Spleen (tissue), 11 donors: ENCODE data around the gene CLASP1. TPM values are rescaled to one million over a fixed set of nuclear protein-coding genes. Genes with fewer than 3 reads are reported as not detected.

Experiments
- DNase-seq: peaks from one replicate; pipeline ENCODE4 v3.0.0-alpha.2; 2020
- H3K27ac ChIP-seq, 8 donors: fragments of 200-600 bp; sonication (generic) in 7 of 8; 1 replicate in 4 of 8; 2 replicates in 4 of 8; pipeline versions ENCODE4 v1.5.0 to v1.8.0; 2016 to 2021; ENCODE audit warnings: inconsistent platforms in 4 of 8, mild to moderate bottlenecking in 4 of 8, moderate library complexity in 1 of 8
- H3K27me3 ChIP-seq, 7 donors: fragments of 200-600 bp; sonication (generic) in 6 of 7; replicated peaks in 1 of 7; 1 replicate in 4 of 7; 2 replicates in 3 of 7; pipeline versions ENCODE4 v1.5.0 to v1.8.0; 2016 to 2021; ENCODE audit warnings: inconsistent platforms in 3 of 7, mild to moderate bottlenecking in 1 of 7
- H3K36me3 ChIP-seq, 6 donors: fragments of 200-600 bp; sonication (generic) in 5 of 6; 1 replicate in 4 of 6; 2 replicates in 2 of 6; pipeline versions ENCODE4 v1.5.0 to v1.8.0; 2016 to 2021; ENCODE audit warnings: inconsistent platforms in 2 of 6
- H3K4me1 ChIP-seq, 6 donors: fragments of 200-600 bp; sonication (generic) in 5 of 6; 1 replicate in 3 of 6; 2 replicates in 3 of 6; pipeline versions ENCODE4 v1.5.0 to v1.8.0; 2016 to 2021; ENCODE audit warnings: inconsistent platforms in 3 of 6
- H3K4me3 ChIP-seq, 8 donors: fragments of 200-600 bp; sonication (generic) in 7 of 8; 1 replicate in 4 of 8; 2 replicates in 4 of 8; pipeline versions ENCODE4 v1.5.0 to v1.8.0; 2016 to 2021; ENCODE audit warnings: inconsistent platforms in 4 of 8, mild to moderate bottlenecking in 4 of 8, moderate library complexity in 2 of 8
- H3K9me3 ChIP-seq, 8 donors: fragments of 200-600 bp; sonication (generic) in 7 of 8; 1 replicate in 4 of 8; 2 replicates in 4 of 8; pipeline versions ENCODE4 v1.5.0 to v1.8.0; 2016 to 2021; ENCODE audit warnings: inconsistent platforms in 4 of 8
- POLR2A ChIP-seq, 3 donors: fragments of 450-650 bp; IDR thresholded peaks; one replicate each; pipeline ENCODE4 v1.5.1; 2017; ENCODE audit warnings: antibody characterized with exemption in 3 of 3, mild to moderate bottlenecking in 1 of 3
- POLR2AphosphoS5 ChIP-seq, 3 donors: sonication (generic); formaldehyde crosslinking; IDR thresholded peaks; one replicate each; pipeline ENCODE4 v1.5.1; 2017; ENCODE audit warnings: antibody characterized with exemption in 3 of 3
- WGBS, 5 donors: extraction: QIAGEN DNeasy Blood & Tissue Kit in 3 of 5; methylation state at CpG; one replicate each; pipeline versions ENCODE4 v1.1.5 to v1.1.7; 2013 to 2018; 5-methylcytosine and 5-hydroxymethylcytosine counted together
- intact Hi-C: fragments of 100-400 bp; cut with DNase I; formaldehyde crosslinking; loops from one replicate; pipeline ENCODE4 v1.15.0; 2023; ENCODE audit warnings: low total_unique reads
- polyA plus RNA-seq, 3 donors: library from polyadenylated mRNA; stranded (reverse); fragments of 200-250 nt; gene quantifications; one replicate each; pipeline ENCODE4 v1.2.1, GENCODE V29; 2013
- total RNA-seq, 7 donors: library from RNA; depleted of rRNA in 3 of 7; stranded (reverse); fragments of >200 nt in 3 of 7; fragmentation: NEBNext Ultra II Directional in 4 of 7; extraction: Animal tissue kit (Norgen Biotek cat#: 25700) in 4 of 7; gene quantifications; one replicate each; pipeline versions ENCODE4 v1.1.0 to v1.2.1, GENCODE V29; 2016 to 2021
- TF ChIP-seq, protein P1 (sequence below), 11 experiments: fragments of 200-600 bp in 7 of 11; fragments of 450-650 bp in 4 of 11; sonication (generic) in 4 of 11; IDR thresholded peaks in 8 of 11; conservative IDR thresholded peaks in 3 of 11; 1 replicate in 7 of 11; 2 replicates in 4 of 11; pipeline versions ENCODE4 v1.4.0 to v1.8.0; 2016 to 2021; ENCODE audit warnings: antibody characterized with exemption in 11 of 11, inconsistent platforms in 4 of 11, mild to moderate bottlenecking in 1 of 11
- donor health status: healthy with polysubstance abuse.
- donor health status: DM: no; HTN: no; CAD: no; lungs with moderate emphysema.
- donor health status: DM: no; HTN: no; CAD: no.
- donor health status: Bipolar disorder and iron deficiency.
- donor health status: healthy.
- donor health status: DM: no; HTN: no; CAD: no.
- donor health status: DM: yes; HTN: yes; CAD: no.

Gene CLASP1
- total and polyA plus RNA-seq, 10 donors, result 4.0 to 103 (median 71.7) TPM

DNA sequence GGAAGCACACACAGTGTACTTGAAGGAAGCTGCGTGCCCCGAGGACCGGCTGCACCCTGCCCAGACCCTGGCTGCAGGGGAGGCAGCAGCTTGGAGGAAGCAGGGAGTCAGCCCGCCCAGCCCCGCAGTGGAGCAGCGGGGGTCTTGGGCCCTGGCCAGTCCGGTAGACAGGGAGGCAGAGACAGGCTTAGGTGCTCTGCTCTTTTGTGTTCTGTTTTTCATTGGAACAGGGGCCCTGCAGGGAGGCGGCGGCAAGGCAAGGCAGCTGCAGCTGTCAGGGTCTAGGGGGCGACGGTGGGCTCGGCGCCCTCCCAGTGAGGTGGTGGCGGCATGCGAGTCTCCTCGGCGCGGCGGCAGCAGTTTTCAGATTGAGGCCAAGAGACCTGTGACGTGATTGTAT lies 311.0 kb downstream of the CLASP1 start:
- Histone ChIP-seq H3K4me3 (no peak overlapping the region), H3K9me3 (no peaks in the 10 kb centered on the region), H3K36me3 (peaks cover 0 to 67% (median 42%) of the 10 kb centered on the region in 6 donors), H3K27ac (no peak overlapping the region), H3K27me3 (no peaks in the 10 kb centered on the region), H3K4me1 (no peaks in the 10 kb centered on the region)
- 89 to 96% (median 92%) methylated on average over 14 to 20 of the region's 20 CpGs for WGBS, 5 donors
- intact Hi-C loops, result no loop called here
- peak; percentile 75 for DNase-seq
- TF ChIP-seq, protein P1, sequence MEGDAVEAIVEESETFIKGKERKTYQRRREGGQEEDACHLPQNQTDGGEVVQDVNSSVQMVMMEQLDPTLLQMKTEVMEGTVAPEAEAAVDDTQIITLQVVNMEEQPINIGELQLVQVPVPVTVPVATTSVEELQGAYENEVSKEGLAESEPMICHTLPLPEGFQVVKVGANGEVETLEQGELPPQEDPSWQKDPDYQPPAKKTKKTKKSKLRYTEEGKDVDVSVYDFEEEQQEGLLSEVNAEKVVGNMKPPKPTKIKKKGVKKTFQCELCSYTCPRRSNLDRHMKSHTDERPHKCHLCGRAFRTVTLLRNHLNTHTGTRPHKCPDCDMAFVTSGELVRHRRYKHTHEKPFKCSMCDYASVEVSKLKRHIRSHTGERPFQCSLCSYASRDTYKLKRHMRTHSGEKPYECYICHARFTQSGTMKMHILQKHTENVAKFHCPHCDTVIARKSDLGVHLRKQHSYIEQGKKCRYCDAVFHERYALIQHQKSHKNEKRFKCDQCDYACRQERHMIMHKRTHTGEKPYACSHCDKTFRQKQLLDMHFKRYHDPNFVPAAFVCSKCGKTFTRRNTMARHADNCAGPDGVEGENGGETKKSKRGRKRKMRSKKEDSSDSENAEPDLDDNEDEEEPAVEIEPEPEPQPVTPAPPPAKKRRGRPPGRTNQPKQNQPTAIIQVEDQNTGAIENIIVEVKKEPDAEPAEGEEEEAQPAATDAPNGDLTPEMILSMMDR (IDR thresholded peaks at IDR 0.05 in 8 of 11, conservative IDR thresholded peaks at IDR 0.05 in 3 of 11), result no peak
- TF ChIP-seq POLR2AphosphoS5 (IDR thresholded peaks at IDR 0.05), result peak; percentile 22 to 70 (median 22)

DNA sequence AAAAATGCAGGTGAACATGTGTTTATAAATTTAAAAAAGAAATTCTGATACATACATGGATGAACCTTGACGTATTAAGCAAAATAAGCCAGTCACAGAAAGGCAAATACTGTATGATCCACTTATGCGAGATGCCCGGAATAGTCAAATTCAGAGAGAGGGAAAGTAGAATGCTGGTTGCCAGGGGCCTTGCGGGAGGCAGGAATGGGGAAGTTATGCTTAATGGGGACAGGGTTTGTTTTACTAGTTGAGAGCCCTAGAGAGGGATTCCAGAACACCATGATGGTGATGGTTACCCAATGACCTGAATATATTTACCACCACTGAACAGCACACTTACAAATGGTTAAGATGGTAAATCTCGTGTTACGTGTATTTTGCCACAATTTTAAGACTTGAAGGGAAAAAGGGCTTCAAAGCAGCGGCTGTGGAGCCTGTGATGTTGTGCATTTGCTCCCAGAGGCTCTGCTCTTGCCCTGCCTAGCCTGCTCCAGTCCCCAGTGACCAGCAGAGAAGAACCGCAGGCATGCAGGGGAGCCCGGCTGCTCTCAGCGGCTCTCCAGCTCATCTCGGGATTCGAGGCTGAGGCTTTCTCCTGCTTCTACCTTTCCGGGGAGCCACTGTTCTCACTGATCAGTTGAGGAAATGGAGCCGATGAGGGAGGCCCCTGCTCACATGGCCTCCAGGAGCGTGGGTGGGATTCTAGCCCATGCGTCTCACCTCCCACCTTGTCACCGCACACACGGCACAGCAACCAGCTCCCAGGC lies 312.6 kb downstream of the CLASP1 start:
- TF ChIP-seq, protein P1 (IDR thresholded peaks at IDR 0.05 in 8 of 11, conservative IDR thresholded peaks at IDR 0.05 in 3 of 11), result no peak
- TF ChIP-seq POLR2A (IDR thresholded peaks at IDR 0.05) (no peak), POLR2AphosphoS5 (IDR thresholded peaks at IDR 0.05) (peak in 1 of 3 donors; percentile 52)
- H3K9me3 ChIP-seq, result no peaks in the 10 kb centered on the region
- H3K36me3 ChIP-seq, result peaks cover 0 to 51% (median 29%) of the 10 kb centered on the region in 6 donors
- H3K27me3 ChIP-seq, result no peaks in the 10 kb centered on the region
- DNase-seq, result no peak
- no peak overlapping the region for H3K27ac ChIP-seq
- intact Hi-C loops, result no loop called here
- no peak overlapping the region for H3K4me3 ChIP-seq
- no peaks in the 10 kb centered on the region for H3K4me1 ChIP-seq
- WGBS, 5 donors, result 86 to 95% (median 94%) methylated on average over 16 to 18 of the region's 18 CpGs

DNA sequence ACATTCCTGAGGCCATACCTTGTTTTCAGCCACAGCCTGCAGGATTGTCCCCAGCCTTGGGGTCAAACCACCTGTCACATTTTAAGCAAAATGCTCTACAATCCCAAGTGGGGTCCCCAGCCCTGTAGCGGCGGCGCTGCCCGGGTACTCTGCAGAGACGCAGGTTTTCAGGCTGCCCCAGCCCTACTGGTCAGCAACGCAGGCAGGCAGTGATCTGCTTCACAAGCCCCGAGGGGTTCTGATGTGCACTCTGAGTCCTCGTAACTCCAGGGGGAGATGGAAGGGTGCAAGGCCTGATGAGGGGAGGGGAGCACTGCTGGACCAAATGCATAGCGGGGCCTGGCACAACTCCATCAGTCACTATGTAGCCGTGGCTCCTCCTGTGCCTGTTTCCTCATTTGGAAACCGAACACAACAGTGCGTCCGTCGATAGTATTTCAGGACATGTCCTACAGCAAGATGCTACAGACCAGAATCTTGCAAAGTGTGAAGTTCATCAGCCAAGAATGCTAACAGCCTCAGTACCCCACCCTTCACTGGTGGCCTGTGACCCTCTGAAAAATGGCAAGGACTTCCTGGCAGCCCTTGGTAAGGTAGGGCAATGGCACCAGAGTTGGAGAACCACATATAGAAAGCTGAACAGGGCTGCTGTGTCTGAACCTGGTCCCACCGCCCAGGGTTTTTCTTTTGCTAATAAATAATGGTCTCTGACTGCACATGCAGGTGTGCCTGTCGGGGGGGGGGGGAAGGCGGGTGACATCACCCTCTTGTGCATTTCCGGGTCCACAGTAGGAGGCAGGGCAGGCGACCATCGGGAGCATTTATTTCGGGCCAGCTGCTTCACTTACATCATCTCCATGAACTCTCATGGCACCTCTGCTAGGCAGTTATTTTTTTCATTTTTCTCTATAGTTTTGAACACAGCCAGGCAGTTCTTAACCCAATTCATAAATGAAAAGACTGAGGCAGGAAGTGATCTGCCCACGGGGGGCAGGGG lies 313.7 kb downstream of the CLASP1 start:
- H3K27me3 ChIP-seq, result no peaks in the 10 kb centered on the region
- H3K4me1 ChIP-seq, result no peaks in the 10 kb centered on the region
- H3K27ac ChIP-seq, result no peak overlapping the region
- WGBS, 5 donors, result 69 to 81% (median 76%) methylated on average over 21 to 22 of the region's 22 CpGs
- TF ChIP-seq POLR2A (IDR thresholded peaks at IDR 0.05) (no peak), POLR2AphosphoS5 (IDR thresholded peaks at IDR 0.05) (no peak)
- TF ChIP-seq, protein P1 (IDR thresholded peaks at IDR 0.05 in 8 of 11, conservative IDR thresholded peaks at IDR 0.05 in 3 of 11), result no peak
- H3K36me3 ChIP-seq, result peaks cover 0 to 40% (median 22%) of the 10 kb centered on the region in 6 donors
- H3K4me3 ChIP-seq, result no peak overlapping the region
- intact Hi-C loops, result no loop called here
- DNase-seq, result peak; percentile 56
- no peaks in the 10 kb centered on the region for H3K9me3 ChIP-seq
